HepG2 (cell line): ENCODE data around the gene NELFCD. TPM values are rescaled to one million over a fixed set of nuclear protein-coding genes. Genes with fewer than 3 reads are reported as not detected.

Experiments
- ARHGAP35 ChIP-seq: sonication (generic); formaldehyde crosslinking; IDR thresholded peaks from 2 replicates; pipeline ENCODE4 v1.9.0; 2022; ENCODE audit warnings: mild to moderate bottlenecking, inconsistent platforms, moderate library complexity, missing genetic modification reagents, borderline replicate concordance
- CBX2 ChIP-seq, 2 experiments: fragments of 200-600 bp in 1 of 2; sonication (generic); formaldehyde crosslinking in 1 of 2; IDR thresholded peaks; 2 replicates each; pipeline versions ENCODE4 v1.7.0 to v1.8.1; 2018 to 2022; ENCODE audit warnings: low read depth in 2 of 2, low read length in 1 of 2, mild to moderate bottlenecking in 1 of 2, missing genetic modification reagents in 1 of 2
- FOXA1 ChIP-seq, 2 experiments: fragments of 450-650 bp in 1 of 2; sonication (generic) in 1 of 2; formaldehyde crosslinking in 1 of 2; IDR thresholded peaks; 2 replicates each; pipeline versions ENCODE4 v1.4.0 to v1.6.1; 2016 to 2020; ENCODE audit warnings: missing genetic modification reagents in 1 of 2
- HMGA1 ChIP-seq: sonication (generic); formaldehyde crosslinking; conservative IDR thresholded peaks from 2 replicates; pipeline ENCODE4 v1.4.0; 2020; ENCODE audit warnings: missing genetic modification reagents
- KDM3A ChIP-seq: IDR thresholded peaks from 2 replicates; pipeline ENCODE4 v1.6.1; 2018; ENCODE audit warnings: low read depth, missing compliant biosample characterization
- MYC ChIP-seq: sonication (generic); formaldehyde crosslinking; IDR thresholded peaks from 2 replicates; pipeline ENCODE4 v1.9.0; 2021; ENCODE audit warnings: missing genetic modification reagents, borderline replicate concordance
- NRL ChIP-seq: sonication (generic); formaldehyde crosslinking; IDR thresholded peaks from 2 replicates; pipeline ENCODE4 v1.5.0; 2020; ENCODE audit warnings: missing genetic modification reagents, mild to moderate bottlenecking, moderate library complexity, borderline replicate concordance
- REL ChIP-seq: sonication (generic); formaldehyde crosslinking; conservative IDR thresholded peaks from 2 replicates; pipeline ENCODE4 v1.8.0; 2022; ENCODE audit warnings: mild to moderate bottlenecking, missing genetic modification reagents, moderate library complexity
- SAP130 ChIP-seq: IDR thresholded peaks from 2 replicates; pipeline ENCODE4 v1.6.1; 2016; ENCODE audit warnings: low read depth
- SOX5 ChIP-seq: IDR thresholded peaks from 2 replicates; pipeline ENCODE4 v1.6.1; 2016; ENCODE audit warnings: borderline replicate concordance
- SRSF9 ChIP-seq: fragments of 200-400 bp; formaldehyde crosslinking; IDR thresholded peaks from 2 replicates; pipeline ENCODE4 v1.6.1; 2018; ENCODE audit warnings: borderline replicate concordance, mild to moderate bottlenecking, low read depth, low read length; ENCODE audit not compliant: insufficient read depth, poor library complexity, severe bottlenecking
- ZFYVE20 ChIP-seq: sonication (generic); formaldehyde crosslinking; IDR thresholded peaks from 2 replicates; pipeline ENCODE4 v1.8.0; 2023; ENCODE audit warnings: low read depth, mild to moderate bottlenecking, moderate library complexity, missing genetic modification reagents, borderline replicate concordance
- ZNF101 ChIP-seq: sonication (generic); formaldehyde crosslinking; IDR thresholded peaks from 2 replicates; pipeline ENCODE4 v1.4.0; 2020; ENCODE audit warnings: mild to moderate bottlenecking, low read depth, missing genetic modification reagents, borderline replicate concordance
- ZNF136 ChIP-seq: sonication (generic); formaldehyde crosslinking; IDR thresholded peaks from 2 replicates; pipeline ENCODE4 v1.8.1; 2022; ENCODE audit warnings: low read depth, mild to moderate bottlenecking, moderate library complexity, missing genetic modification reagents
- ZNF382 ChIP-seq: sonication (generic); formaldehyde crosslinking; IDR thresholded peaks from 2 replicates; pipeline ENCODE4 v1.5.0; 2020; ENCODE audit warnings: missing genetic modification reagents, mild to moderate bottlenecking, borderline replicate concordance
- ZNF614 ChIP-seq: IDR thresholded peaks from 2 replicates; pipeline ENCODE4 v1.6.1; 2018; ENCODE audit warnings: missing biosample characterization, missing genetic modification reagents, inconsistent platforms, borderline replicate concordance
- ZNF7 ChIP-seq: IDR thresholded peaks from 2 replicates; pipeline ENCODE4 v1.6.1; 2016; ENCODE audit warnings: missing biosample characterization, missing genetic modification reagents
- ZNF749 ChIP-seq: sonication (generic); formaldehyde crosslinking; IDR thresholded peaks from 2 replicates; pipeline ENCODE4 v1.8.0; 2022; ENCODE audit warnings: mild to moderate bottlenecking, missing genetic modification reagents, moderate library complexity, borderline replicate concordance
- polyA plus RNA-seq, 8 experiments: library from polyadenylated mRNA; depleted of rRNA in 3 of 8; stranded (reverse) in 7 of 8; unstranded in 1 of 8; fragments of >200 nt; fragmentation: Illumina TruSeq in 4 of 8; extraction: Trizol in 4 of 8; gene quantifications; 2 replicates each; pipeline versions ENCODE4 v1.2.1 to v1.2.3, GENCODE V29; 2011 to 2016; ENCODE audit warnings: low read depth in 4 of 8, missing spikeins in 1 of 8, mixed read lengths in 1 of 8; ENCODE audit not compliant: insufficient read depth in 1 of 8
- total RNA-seq, 5 experiments: library from RNA; depleted of rRNA; stranded (reverse); fragments of >200 nt; fragmentation: Illumina TruSeq; extraction: Trizol; gene quantifications; 2 replicates each; pipeline ENCODE4 v1.2.3, GENCODE V29; 2016; ENCODE audit warnings: low read depth in 1 of 5
- TF ChIP-seq, protein P1 (sequence below): sonication (generic); formaldehyde crosslinking; IDR thresholded peaks from 2 replicates; pipeline ENCODE4 v1.4.0; 2020; ENCODE audit warnings: missing genetic modification reagents
- TF ChIP-seq, protein P2 (sequence below): sonication (generic); formaldehyde crosslinking; IDR thresholded peaks from 2 replicates; pipeline ENCODE4 v1.9.0; 2021; ENCODE audit warnings: missing genetic modification reagents, borderline replicate concordance
- TF ChIP-seq, protein P3 (sequence below): sonication (generic); formaldehyde crosslinking; IDR thresholded peaks from 2 replicates; pipeline ENCODE4 v1.4.0; 2020; ENCODE audit warnings: missing genetic modification reagents
- TF ChIP-seq, protein P4 (sequence below): sonication (generic); formaldehyde crosslinking; IDR thresholded peaks from 2 replicates; pipeline ENCODE4 v1.4.0; 2020; ENCODE audit warnings: missing genetic modification reagents

NELFCD gene
- total and polyA plus RNA-seq, 2 of the 13 experiments (the other 11 are each of a cell fraction or from before 2014, with no cell fraction given) = 159 to 203 TPM

DNA sequence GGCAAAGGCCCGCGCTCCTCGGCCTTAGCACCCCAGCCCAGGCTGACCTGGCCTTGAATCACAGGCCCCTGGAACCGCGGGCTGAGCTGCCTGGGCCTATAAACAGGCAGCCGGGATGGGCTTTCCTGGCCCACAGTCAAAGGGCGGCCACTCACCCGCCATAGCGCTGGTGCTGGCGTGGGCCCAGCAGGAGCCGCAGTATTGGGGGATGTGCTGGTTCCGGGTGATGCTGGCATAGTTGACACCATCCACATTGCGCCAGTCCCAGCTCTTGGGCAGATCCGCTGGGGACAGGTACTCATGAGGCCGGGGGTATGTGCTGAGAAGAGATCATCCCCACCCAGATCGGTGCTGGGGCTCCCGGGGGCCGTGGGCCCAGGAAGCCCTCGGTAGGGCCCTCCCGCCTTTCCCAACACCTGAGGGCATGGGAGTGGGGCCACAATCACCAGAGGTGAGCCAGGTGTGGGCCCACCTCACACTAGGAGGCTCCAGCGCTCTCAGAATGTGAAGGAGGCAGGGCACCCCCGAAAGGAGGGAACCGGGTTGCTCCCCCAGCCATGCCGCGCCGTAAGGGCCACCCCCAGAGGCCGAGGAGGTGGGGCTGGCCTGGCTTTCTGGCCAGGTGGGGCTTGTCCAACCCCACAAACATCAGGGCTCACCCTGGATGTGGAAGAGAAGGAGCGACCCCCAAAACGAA, 25.3 kb downstream of the NELFCD start (continued):
- no peak for TF ChIP-seq FOXA1 (IDR thresholded peaks at IDR 0.05)
- TF ChIP-seq FOXA1 (CRISPR knock-in tag; IDR thresholded peaks at IDR 0.05) = no peak
- TF ChIP-seq KDM3A = 0 out of 2 replicates have a peak, but pooled peaks have one; percentile 43
- TF ChIP-seq ZNF136 (CRISPR knock-in tag) = no peak
- no peak for TF ChIP-seq ZNF101 (CRISPR knock-in tag)
- TF ChIP-seq, protein P1, sequence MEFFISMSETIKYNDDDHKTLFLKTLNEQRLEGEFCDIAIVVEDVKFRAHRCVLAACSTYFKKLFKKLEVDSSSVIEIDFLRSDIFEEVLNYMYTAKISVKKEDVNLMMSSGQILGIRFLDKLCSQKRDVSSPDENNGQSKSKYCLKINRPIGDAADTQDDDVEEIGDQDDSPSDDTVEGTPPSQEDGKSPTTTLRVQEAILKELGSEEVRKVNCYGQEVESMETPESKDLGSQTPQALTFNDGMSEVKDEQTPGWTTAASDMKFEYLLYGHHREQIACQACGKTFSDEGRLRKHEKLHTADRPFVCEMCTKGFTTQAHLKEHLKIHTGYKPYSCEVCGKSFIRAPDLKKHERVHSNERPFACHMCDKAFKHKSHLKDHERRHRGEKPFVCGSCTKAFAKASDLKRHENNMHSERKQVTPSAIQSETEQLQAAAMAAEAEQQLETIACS = no peak
- TF ChIP-seq ZFYVE20 (CRISPR knock-in tag) = no peak
- TF ChIP-seq, protein P2, sequence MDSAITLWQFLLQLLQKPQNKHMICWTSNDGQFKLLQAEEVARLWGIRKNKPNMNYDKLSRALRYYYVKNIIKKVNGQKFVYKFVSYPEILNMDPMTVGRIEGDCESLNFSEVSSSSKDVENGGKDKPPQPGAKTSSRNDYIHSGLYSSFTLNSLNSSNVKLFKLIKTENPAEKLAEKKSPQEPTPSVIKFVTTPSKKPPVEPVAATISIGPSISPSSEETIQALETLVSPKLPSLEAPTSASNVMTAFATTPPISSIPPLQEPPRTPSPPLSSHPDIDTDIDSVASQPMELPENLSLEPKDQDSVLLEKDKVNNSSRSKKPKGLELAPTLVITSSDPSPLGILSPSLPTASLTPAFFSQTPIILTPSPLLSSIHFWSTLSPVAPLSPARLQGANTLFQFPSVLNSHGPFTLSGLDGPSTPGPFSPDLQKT (CRISPR knock-in tag) = no peak
- TF ChIP-seq REL (CRISPR knock-in tag) = no peak
- no peak for TF ChIP-seq CBX2 (IDR thresholded peaks at IDR 0.05; ENCODE audit: low read depth, low read length)
- TF ChIP-seq CBX2 (CRISPR knock-in tag; IDR thresholded peaks at IDR 0.05; ENCODE audit: low read depth) = no peak
- TF ChIP-seq HMGA1 (CRISPR knock-in tag) = no peak
- peak; percentile 33; the same call in 1 of the 2 replicates for TF ChIP-seq SOX5 (CRISPR knock-in tag)
- TF ChIP-seq ZNF7 (CRISPR knock-in tag) = 0 out of 2 replicates have a peak, but pooled peaks have one; percentile 8
- TF ChIP-seq ZNF749 (CRISPR knock-in tag) = no peak
- TF ChIP-seq SRSF9 = no peak
- peak; percentile 39; the same call in 1 of the 2 replicates for TF ChIP-seq ZNF614 (CRISPR knock-in tag)
- no peak for TF ChIP-seq MYC
- TF ChIP-seq ZNF382 (CRISPR knock-in tag) = no peak
- peak; percentile 60; the same call in 1 of the 2 replicates for TF ChIP-seq NRL (CRISPR knock-in tag)
- TF ChIP-seq ARHGAP35 (CRISPR knock-in tag) = no peak
- TF ChIP-seq, protein P3, sequence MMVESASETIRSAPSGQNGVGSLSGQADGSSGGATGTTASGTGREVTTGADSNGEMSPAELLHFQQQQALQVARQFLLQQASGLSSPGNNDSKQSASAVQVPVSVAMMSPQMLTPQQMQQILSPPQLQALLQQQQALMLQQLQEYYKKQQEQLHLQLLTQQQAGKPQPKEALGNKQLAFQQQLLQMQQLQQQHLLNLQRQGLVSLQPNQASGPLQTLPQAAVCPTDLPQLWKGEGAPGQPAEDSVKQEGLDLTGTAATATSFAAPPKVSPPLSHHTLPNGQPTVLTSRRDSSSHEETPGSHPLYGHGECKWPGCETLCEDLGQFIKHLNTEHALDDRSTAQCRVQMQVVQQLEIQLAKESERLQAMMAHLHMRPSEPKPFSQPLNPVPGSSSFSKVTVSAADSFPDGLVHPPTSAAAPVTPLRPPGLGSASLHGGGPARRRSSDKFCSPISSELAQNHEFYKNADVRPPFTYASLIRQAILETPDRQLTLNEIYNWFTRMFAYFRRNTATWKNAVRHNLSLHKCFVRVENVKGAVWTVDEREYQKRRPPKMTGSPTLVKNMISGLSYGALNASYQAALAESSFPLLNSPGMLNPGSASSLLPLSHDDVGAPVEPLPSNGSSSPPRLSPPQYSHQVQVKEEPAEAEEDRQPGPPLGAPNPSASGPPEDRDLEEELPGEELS = peak; percentile 36; the same call in 1 of the 2 replicates
- TF ChIP-seq SAP130 (CRISPR knock-in tag) = peak; percentile 34; the same call in 1 of the 2 replicates
- TF ChIP-seq, protein P4, sequence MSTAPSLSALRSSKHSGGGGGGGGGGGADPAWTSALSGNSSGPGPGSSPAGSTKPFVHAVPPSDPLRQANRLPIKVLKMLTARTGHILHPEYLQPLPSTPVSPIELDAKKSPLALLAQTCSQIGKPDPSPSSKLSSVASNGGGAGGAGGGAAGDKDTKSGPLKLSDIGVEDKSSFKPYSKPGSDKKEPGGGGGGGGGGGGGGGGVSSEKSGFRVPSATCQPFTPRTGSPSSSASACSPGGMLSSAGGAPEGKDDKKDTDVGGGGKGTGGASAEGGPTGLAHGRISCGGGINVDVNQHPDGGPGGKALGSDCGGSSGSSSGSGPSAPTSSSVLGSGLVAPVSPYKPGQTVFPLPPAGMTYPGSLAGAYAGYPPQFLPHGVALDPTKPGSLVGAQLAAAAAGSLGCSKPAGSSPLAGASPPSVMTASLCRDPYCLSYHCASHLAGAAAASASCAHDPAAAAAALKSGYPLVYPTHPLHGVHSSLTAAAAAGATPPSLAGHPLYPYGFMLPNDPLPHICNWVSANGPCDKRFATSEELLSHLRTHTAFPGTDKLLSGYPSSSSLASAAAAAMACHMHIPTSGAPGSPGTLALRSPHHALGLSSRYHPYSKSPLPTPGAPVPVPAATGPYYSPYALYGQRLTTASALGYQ (CRISPR knock-in tag) = 0 out of 2 replicates have a peak, but pooled peaks have one; percentile 27
